ENCODE results near the gene TM2D1.
"Not testable (repeated sequence)": the region's sequence is repeated elsewhere in the genome, so short reads cannot be mapped to it uniquely, and the experiment has no call there.

The TM2D1 gene

DNA sequence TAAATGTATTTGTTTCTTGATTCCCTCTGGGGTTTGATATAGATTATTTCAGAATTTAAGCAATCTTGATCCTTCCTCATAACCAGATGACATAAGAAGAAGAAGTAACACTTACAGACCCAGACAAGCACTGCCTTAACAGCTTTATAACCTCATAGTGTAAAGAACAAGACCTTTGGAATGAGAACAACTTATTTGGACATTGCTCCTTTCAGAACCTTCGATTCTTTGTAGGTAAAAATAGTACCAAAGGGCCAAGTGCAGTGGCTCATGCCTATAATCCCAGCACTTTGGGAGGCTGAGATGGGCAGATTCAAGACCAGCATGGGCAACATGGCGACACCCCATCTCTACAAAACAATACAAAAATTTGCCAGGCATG, 15.0 kb downstream of the TM2D1 start:
- Histone ChIP-seq H3K9me3 (ENCODE audit: control insufficient read depth, insufficient read depth, low read length) (no peaks in the 10 kb centered on the region), H3K4me1 (ENCODE audit: control insufficient read depth, insufficient read depth, low read length) (no peaks in the 10 kb centered on the region), H3K36me3 (ENCODE audit: control insufficient read depth, insufficient read depth, low read length) (no peaks in the 10 kb centered on the region), H3K4me3 (ENCODE audit: low read depth, low read length) (no peak overlapping the region), H3K9ac (ENCODE audit: low read depth, low read length) (no peak overlapping the region), H3K27me3 (ENCODE audit: control insufficient read depth, insufficient read depth, low read length) (no peaks in the 10 kb centered on the region)

GRCh38 chr1:61708953-61709907, 15.7 kb downstream of the TM2D1 start:
- no peak overlapping the region for H3K4me3 ChIP-seq (ENCODE audit: low read depth, low read length)
- H3K9ac ChIP-seq (ENCODE audit: low read depth, low read length), result no peak overlapping the region
- no peaks in the 10 kb centered on the region for H3K4me1 ChIP-seq (ENCODE audit: control insufficient read depth, insufficient read depth, low read length)
- no peaks in the 10 kb centered on the region for H3K36me3 ChIP-seq (ENCODE audit: control insufficient read depth, insufficient read depth, low read length)
- no peaks in the 10 kb centered on the region for H3K27me3 ChIP-seq (ENCODE audit: control insufficient read depth, insufficient read depth, low read length)
- H3K9me3 ChIP-seq (ENCODE audit: control insufficient read depth, insufficient read depth, low read length), result no peaks in the 10 kb centered on the region

DNA sequence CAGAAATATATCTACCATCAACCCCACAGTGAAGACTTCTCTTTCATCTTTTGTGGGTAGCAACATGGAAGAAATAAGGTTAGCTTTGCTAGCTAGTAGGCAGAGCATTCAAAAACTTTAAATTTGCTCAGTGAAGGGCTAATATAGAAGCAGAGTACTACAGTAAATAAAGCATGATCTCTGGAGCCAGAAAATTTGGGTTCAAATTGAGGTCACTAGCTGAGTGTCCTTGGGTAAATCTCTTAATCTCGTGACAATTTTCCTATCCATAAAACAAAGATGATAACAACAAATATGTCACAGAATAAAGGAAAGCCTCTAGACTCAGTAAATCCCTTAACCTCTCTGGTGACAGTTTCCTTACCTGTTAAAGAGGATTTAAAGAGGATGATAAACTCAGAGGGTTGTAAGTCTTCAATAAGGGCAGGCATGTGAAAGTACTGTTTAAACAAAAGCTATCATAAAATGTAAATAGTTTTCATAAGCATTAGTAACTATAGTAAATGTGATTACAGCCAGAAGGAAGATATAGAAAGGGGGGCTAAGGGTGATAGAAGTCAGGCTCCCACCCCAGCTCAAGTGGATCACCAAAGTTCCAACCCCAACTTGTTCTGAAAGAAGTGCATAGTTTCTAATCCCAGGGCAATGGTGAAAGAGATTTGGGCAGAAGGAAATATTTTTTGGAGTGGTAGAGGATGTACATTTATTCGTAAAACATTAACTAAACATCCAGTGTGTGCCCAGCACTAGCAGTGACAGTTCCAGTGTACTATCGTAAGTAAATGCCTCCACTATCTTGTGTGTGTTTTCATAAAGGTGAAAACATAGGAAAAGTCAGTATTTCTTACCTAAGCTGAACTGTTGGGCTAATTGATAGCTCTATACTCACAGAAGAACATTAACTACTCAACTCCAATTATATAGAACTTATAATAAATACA, 24.8 kb downstream of the TM2D1 start:
- Histone ChIP-seq H3K27me3 (ENCODE audit: control insufficient read depth, insufficient read depth, low read length) (no peaks in the 10 kb centered on the region), H3K9me3 (ENCODE audit: control insufficient read depth, insufficient read depth, low read length) (no peaks in the 10 kb centered on the region), H3K4me1 (ENCODE audit: control insufficient read depth, insufficient read depth, low read length) (no peaks in the 10 kb centered on the region), H3K9ac (ENCODE audit: low read depth, low read length) (no peak overlapping the region), H3K36me3 (ENCODE audit: control insufficient read depth, insufficient read depth, low read length) (peaks cover 7% of the 10 kb centered on the region), H3K4me3 (ENCODE audit: low read depth, low read length) (no peak overlapping the region)

DNA sequence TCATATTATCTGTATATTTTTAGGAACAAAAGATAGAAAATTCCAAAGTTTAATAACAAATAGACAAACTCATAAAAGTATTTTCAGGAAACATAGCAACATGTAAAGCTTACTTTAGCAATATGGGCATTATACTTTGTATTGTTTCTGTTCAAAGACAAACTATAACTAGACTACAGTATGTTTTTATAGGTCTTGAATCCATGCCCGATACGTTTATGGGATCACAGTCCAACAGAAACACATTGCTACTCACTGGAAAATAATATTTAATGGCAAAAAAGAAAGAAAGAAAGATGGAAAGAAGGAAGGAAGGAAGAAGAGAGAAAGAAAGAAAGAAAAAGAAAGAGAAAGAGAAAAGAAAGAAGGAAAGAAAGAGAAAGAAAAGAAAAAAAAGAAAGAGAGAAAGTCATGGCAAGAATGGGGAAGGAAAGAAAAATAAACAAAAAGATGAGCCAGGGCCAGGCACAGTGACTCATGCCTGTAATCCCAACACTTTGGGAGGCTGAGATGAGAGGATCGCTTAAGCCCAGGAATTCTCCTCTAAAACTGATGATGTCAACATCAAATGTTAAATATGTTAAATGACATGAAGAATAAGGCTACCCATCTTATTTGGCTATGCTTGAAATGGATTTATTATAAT, 32.7 kb downstream of the TM2D1 start:
- Histone ChIP-seq H3K4me3 (ENCODE audit: low read depth, low read length) (no peak overlapping the region), H3K36me3 (ENCODE audit: control insufficient read depth, insufficient read depth, low read length) (no peaks in the 10 kb centered on the region), H3K4me1 (ENCODE audit: control insufficient read depth, insufficient read depth, low read length) (no peaks in the 10 kb centered on the region), H3K27me3 (ENCODE audit: control insufficient read depth, insufficient read depth, low read length) (no peaks in the 10 kb centered on the region), H3K9me3 (ENCODE audit: control insufficient read depth, insufficient read depth, low read length) (no peaks in the 10 kb centered on the region), H3K9ac (ENCODE audit: low read depth, low read length) (no peak overlapping the region)

DNA sequence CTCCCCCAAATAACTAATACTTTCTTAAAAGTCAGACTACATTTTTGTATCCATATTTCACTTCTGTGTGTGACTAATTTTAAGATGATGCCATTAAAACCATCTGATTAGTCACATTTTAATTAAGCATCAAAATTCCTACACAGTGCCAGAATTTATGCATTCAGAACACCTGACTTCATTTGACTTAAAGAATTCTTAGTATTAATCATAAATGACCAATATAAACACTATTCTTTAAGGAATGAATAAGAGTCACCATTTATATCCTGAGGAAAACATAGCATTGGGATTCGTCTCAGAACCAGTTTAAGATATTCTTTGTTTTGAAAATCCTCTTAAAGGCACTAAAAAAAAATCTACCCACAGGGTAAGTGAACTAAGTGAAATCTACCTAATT, 37.0 kb downstream of the TM2D1 start:
- no peaks in the 10 kb centered on the region for H3K4me1 ChIP-seq (ENCODE audit: control insufficient read depth, insufficient read depth, low read length)
- no peaks in the 10 kb centered on the region for H3K36me3 ChIP-seq (ENCODE audit: control insufficient read depth, insufficient read depth, low read length)
- no peaks in the 10 kb centered on the region for H3K9me3 ChIP-seq (ENCODE audit: control insufficient read depth, insufficient read depth, low read length)
- H3K27me3 ChIP-seq (ENCODE audit: control insufficient read depth, insufficient read depth, low read length), result no peaks in the 10 kb centered on the region
- H3K4me3 ChIP-seq (ENCODE audit: low read depth, low read length), result no peak overlapping the region
- H3K9ac ChIP-seq (ENCODE audit: low read depth, low read length), result no peak overlapping the region

DNA sequence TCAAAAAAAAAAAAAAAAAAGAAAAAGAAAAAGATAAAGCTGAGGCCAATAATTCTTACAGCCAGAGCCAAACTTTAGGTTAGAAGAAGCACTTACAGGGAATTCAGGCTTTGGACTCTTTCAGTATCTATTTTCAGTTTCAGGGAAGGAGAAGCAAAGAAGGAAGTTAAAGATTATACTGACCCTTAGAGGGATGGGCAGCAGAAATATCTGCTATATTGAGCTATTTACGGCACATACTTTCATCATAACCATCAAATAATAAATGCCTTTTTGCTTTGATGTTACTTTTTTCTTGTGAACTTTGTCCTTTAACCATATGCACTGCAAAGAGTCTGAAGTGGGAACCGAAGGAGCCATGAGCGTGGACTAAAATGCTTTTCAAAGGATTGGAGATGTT, 42.0 kb downstream of the TM2D1 start:
- Histone ChIP-seq H3K4me1 (ENCODE audit: control insufficient read depth, insufficient read depth, low read length) (no peaks in the 10 kb centered on the region), H3K4me3 (ENCODE audit: low read depth, low read length) (no peak overlapping the region), H3K9ac (ENCODE audit: low read depth, low read length) (no peak overlapping the region), H3K36me3 (ENCODE audit: control insufficient read depth, insufficient read depth, low read length) (no peaks in the 10 kb centered on the region), H3K27me3 (ENCODE audit: control insufficient read depth, insufficient read depth, low read length) (no peaks in the 10 kb centered on the region), H3K9me3 (ENCODE audit: control insufficient read depth, insufficient read depth, low read length) (no peaks in the 10 kb centered on the region)

GRCh38 chr1:61680500-61680899, 44.4 kb downstream of the TM2D1 start:
- H3K9me3 ChIP-seq (ENCODE audit: control insufficient read depth, insufficient read depth, low read length), result no peaks in the 10 kb centered on the region
- no peaks in the 10 kb centered on the region for H3K4me1 ChIP-seq (ENCODE audit: control insufficient read depth, insufficient read depth, low read length)
- H3K9ac ChIP-seq (ENCODE audit: low read depth, low read length), result peak overlapping the region; percentile 47
- no peaks in the 10 kb centered on the region for H3K27me3 ChIP-seq (ENCODE audit: control insufficient read depth, insufficient read depth, low read length)
- H3K4me3 ChIP-seq (ENCODE audit: low read depth, low read length), result no peak overlapping the region
- H3K36me3 ChIP-seq (ENCODE audit: control insufficient read depth, insufficient read depth, low read length), result no peaks in the 10 kb centered on the region

GRCh38 chr1:61676881-61677280, 48.1 kb downstream of the TM2D1 start:
- not testable (repeated sequence) for H3K27me3 ChIP-seq (ENCODE audit: control insufficient read depth, insufficient read depth, low read length); H3K9me3 ChIP-seq (ENCODE audit: control insufficient read depth, insufficient read depth, low read length); H3K9ac ChIP-seq (ENCODE audit: low read depth, low read length); H3K4me3 ChIP-seq (ENCODE audit: low read depth, low read length); H3K4me1 ChIP-seq (ENCODE audit: control insufficient read depth, insufficient read depth, low read length); H3K36me3 ChIP-seq (ENCODE audit: control insufficient read depth, insufficient read depth, low read length)

- H3K9ac ChIP-seq (ENCODE audit: low read depth, low read length), result no peak overlapping the region
- H3K36me3 ChIP-seq (ENCODE audit: control insufficient read depth, insufficient read depth, low read length), result no peaks in the 10 kb centered on the region
- H3K4me3 ChIP-seq (ENCODE audit: low read depth, low read length), result no peak overlapping the region
- H3K9me3 ChIP-seq (ENCODE audit: control insufficient read depth, insufficient read depth, low read length), result no peaks in the 10 kb centered on the region
- H3K27me3 ChIP-seq (ENCODE audit: control insufficient read depth, insufficient read depth, low read length), result no peaks in the 10 kb centered on the region
- H3K4me1 ChIP-seq (ENCODE audit: control insufficient read depth, insufficient read depth, low read length), result no peaks in the 10 kb centered on the region
Observed at GRCh38 chr1:61674221-61674620, 50.7 kb downstream of the TM2D1 start.

DNA sequence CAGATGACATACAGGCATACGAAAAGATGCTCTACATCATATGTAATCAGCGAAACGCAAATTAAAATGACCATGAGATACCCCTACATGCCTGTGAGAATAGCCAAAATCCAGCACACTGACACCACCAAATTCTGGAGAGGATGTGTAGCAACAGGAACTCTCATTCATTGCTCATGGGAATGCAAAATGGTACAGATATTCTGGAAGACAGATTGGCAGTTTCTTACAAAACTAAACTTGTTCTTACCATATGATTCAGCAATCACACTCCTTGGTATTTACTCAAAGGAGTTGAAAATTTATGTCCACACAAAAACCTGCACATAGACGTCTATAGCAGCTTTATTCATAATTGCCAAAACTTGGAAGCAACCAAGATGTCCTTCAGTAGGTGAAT, 52.6 kb downstream of the TM2D1 start:
- no peak overlapping the region for H3K9ac ChIP-seq (ENCODE audit: low read depth, low read length)
- no peaks in the 10 kb centered on the region for H3K4me1 ChIP-seq (ENCODE audit: control insufficient read depth, insufficient read depth, low read length)
- no peaks in the 10 kb centered on the region for H3K27me3 ChIP-seq (ENCODE audit: control insufficient read depth, insufficient read depth, low read length)
- no peaks in the 10 kb centered on the region for H3K36me3 ChIP-seq (ENCODE audit: control insufficient read depth, insufficient read depth, low read length)
- H3K4me3 ChIP-seq (ENCODE audit: low read depth, low read length), result no peak overlapping the region
- no peaks in the 10 kb centered on the region for H3K9me3 ChIP-seq (ENCODE audit: control insufficient read depth, insufficient read depth, low read length)

DNA sequence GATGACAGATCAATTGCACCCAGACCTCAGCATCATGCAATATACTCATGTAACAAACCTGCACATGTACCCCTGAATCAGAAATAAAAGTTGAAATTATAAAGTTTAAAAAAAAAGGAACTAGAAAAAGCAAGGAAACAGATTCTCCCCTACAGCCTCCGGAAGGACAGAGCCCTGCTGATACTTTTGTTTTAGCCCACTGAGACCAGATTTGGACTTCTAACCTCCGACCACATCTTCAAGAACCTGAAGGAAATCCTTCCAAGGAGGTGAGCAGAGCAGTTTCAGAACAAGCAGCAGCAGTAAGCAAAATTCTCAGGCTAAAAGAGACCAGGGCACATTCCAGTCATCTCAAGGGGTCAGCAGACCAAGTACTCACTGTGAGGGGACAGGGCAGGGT, 54.5 kb downstream of the TM2D1 start:
- Histone ChIP-seq H3K27me3 (ENCODE audit: control insufficient read depth, insufficient read depth, low read length) (no peaks in the 10 kb centered on the region), H3K9ac (ENCODE audit: low read depth, low read length) (no peak overlapping the region), H3K4me3 (ENCODE audit: low read depth, low read length) (no peak overlapping the region), H3K4me1 (ENCODE audit: control insufficient read depth, insufficient read depth, low read length) (no peaks in the 10 kb centered on the region), H3K36me3 (ENCODE audit: control insufficient read depth, insufficient read depth, low read length) (no peaks in the 10 kb centered on the region), H3K9me3 (ENCODE audit: control insufficient read depth, insufficient read depth, low read length) (no peaks in the 10 kb centered on the region)

Measured in iPS-15b (cell line).